Neural progenitor cell (in vitro differentiated cells): ENCODE results near the gene PRLR. TPM values are rescaled to one million over a fixed set of nuclear protein-coding genes. Genes with fewer than 3 reads are reported as not detected.

Experiments
- DNase-seq: peaks from one replicate; pipeline ENCODE4 v3.0.0-alpha.2; 2016; ENCODE audit warnings: low spot score
- H2AFZ ChIP-seq: fragments of 200-600 bp; sonication (generic); replicated peaks from 2 replicates; pipeline ENCODE4 v1.6.1; 2016; ENCODE audit warnings: antibody characterized with exemption
- H3F3A ChIP-seq: fragments of 200-600 bp; sonication (generic); 2 replicates; pipeline ENCODE4 v1.6.1; 2016; ENCODE audit warnings: antibody characterized with exemption, low read depth
- H3K27ac ChIP-seq: fragments of 200-600 bp; sonication (generic); 2 replicates; pipeline ENCODE4 v1.5.1; 2016; ENCODE audit warnings: mild to moderate bottlenecking
- H3K27me3 ChIP-seq: fragments of 200-600 bp; sonication (generic); 2 replicates; pipeline ENCODE4 v1.6.1; 2016; ENCODE audit warnings: mild to moderate bottlenecking, moderate library complexity
- H3K36me3 ChIP-seq: fragments of 200-600 bp; sonication (generic); 2 replicates; pipeline ENCODE4 v1.5.1; 2016
- H3K4me1 ChIP-seq: fragments of 200-600 bp; sonication (generic); 2 replicates; pipeline ENCODE4 v1.6.1; 2016; ENCODE audit warnings: mixed run types
- H3K4me2 ChIP-seq: fragments of 200-600 bp; sonication (generic); 2 replicates; pipeline ENCODE4 v1.6.1; 2016
- H3K4me3 ChIP-seq: fragments of 200-600 bp; sonication (generic); 2 replicates; pipeline ENCODE4 v1.5.1; 2016
- H3K79me2 ChIP-seq: fragments of 200-600 bp; sonication (generic); 2 replicates; pipeline ENCODE4 v1.6.1; 2016; ENCODE audit warnings: low read depth
- H3K9ac ChIP-seq: fragments of 200-600 bp; sonication (generic); 2 replicates; pipeline ENCODE4 v1.6.1; 2016
- H3K9me3 ChIP-seq: fragments of 200-600 bp; sonication (generic); 2 replicates; pipeline ENCODE4 v1.5.1; 2016; ENCODE audit warnings: low read depth
- H4K20me1 ChIP-seq: fragments of 200-600 bp; sonication (generic); 2 replicates; pipeline ENCODE4 v1.6.1; 2016; ENCODE audit warnings: low read depth
- H3K27ac Mint-ChIP-seq: 3 replicates; pipeline ENCODE4 v1.8.0; 2021; ENCODE audit warnings: mixed read lengths
- H3K27me3 Mint-ChIP-seq: 2 replicates; pipeline ENCODE4 v1.8.0; 2022; ENCODE audit warnings: low read depth, mild to moderate bottlenecking, inconsistent platforms, moderate library complexity, mixed read lengths; ENCODE audit not compliant: insufficient read depth
- H3K36me3 Mint-ChIP-seq: 3 replicates; pipeline ENCODE4 v1.8.0; 2021; ENCODE audit warnings: mixed read lengths
- H3K4me1 Mint-ChIP-seq: 3 replicates; pipeline ENCODE4 v1.8.0; 2021; ENCODE audit warnings: mixed read lengths
- H3K4me3 Mint-ChIP-seq: 3 replicates; pipeline ENCODE4 v1.8.0; 2021; ENCODE audit warnings: mild to moderate bottlenecking, moderate library complexity, mixed read lengths
- H3K9me3 Mint-ChIP-seq: 3 replicates; pipeline ENCODE4 v1.8.0; 2020; ENCODE audit warnings: mixed read lengths
- CTCF ChIP-seq: fragments of 200-600 bp; sonication (generic); IDR thresholded peaks from 2 replicates; pipeline ENCODE4 v1.5.1; 2017; ENCODE audit warnings: antibody characterized with exemption, mild to moderate bottlenecking
- EZH2 ChIP-seq: fragments of 200-600 bp; sonication (generic); IDR thresholded peaks from 2 replicates; pipeline ENCODE4 v1.6.1; 2017; ENCODE audit warnings: antibody characterized with exemption, mild to moderate bottlenecking, moderate library complexity
- EZH2phosphoT487 ChIP-seq: fragments of 200-600 bp; sonication (generic); IDR thresholded peaks from 2 replicates; pipeline ENCODE4 v1.6.1; 2017; ENCODE audit warnings: antibody characterized with exemption
- total RNA-seq: library from RNA; depleted of rRNA; stranded (reverse); fragments of >200 nt; gene quantifications from 2 replicates; pipeline ENCODE4 v1.2.3, GENCODE V29; 2015; ENCODE audit warnings: low replicate concordance

PRLR gene
- total RNA-seq, 1 donor from 2014 or later: 0.51 TPM

GRCh38 chr5:35161652-35162273, 68.5 kb downstream of the PRLR start:
- no peak for TF ChIP-seq EZH2phosphoT487
- no peak for TF ChIP-seq EZH2
- TF ChIP-seq CTCF: no peak
- Histone ChIP-seq H3K4me3 (no peak overlapping the region), H3K36me3 (no peaks in the 10 kb centered on the region), H3K9ac (no peak overlapping the region), H2AFZ (no peak overlapping the region), H3K27ac (no peak overlapping the region), H3K27me3 (no peaks in the 10 kb centered on the region), H3F3A (no peaks in the 10 kb centered on the region), H3K9me3 (no peaks in the 10 kb centered on the region), H3K4me1 (peaks cover 6% of the 10 kb centered on the region), H3K79me2 (no peaks in the 10 kb centered on the region), H4K20me1 (no peaks in the 10 kb centered on the region), H3K4me2 (no peak overlapping the region)
- H3K4me3 Mint-ChIP-seq: no peak overlapping the region
- no peak overlapping the region for H3K27ac Mint-ChIP-seq
- DNase-seq: no peak
- no peaks in the 10 kb centered on the region for H3K27me3 Mint-ChIP-seq
- no peaks in the 10 kb centered on the region for H3K4me1 Mint-ChIP-seq
- H3K36me3 Mint-ChIP-seq: no peaks in the 10 kb centered on the region
- no peaks in the 10 kb centered on the region for H3K9me3 Mint-ChIP-seq

- Mint-ChIP-seq H3K4me3 (no peak overlapping the region), H3K4me1 (no peaks in the 10 kb centered on the region), H3K27me3 (no peaks in the 10 kb centered on the region), H3K27ac (no peak overlapping the region), H3K9me3 (no peaks in the 10 kb centered on the region), H3K36me3 (no peaks in the 10 kb centered on the region)
- Histone ChIP-seq H3K4me1 (peaks cover 6% of the 10 kb centered on the region), H3K4me3 (no peak overlapping the region), H3K4me2 (no peak overlapping the region), H3K27ac (no peak overlapping the region), H3K79me2 (no peaks in the 10 kb centered on the region), H4K20me1 (no peaks in the 10 kb centered on the region), H3K9ac (no peak overlapping the region), H3F3A (no peaks in the 10 kb centered on the region), H3K9me3 (no peaks in the 10 kb centered on the region), H2AFZ (no peak overlapping the region), H3K27me3 (no peaks in the 10 kb centered on the region), H3K36me3 (no peaks in the 10 kb centered on the region)
- TF ChIP-seq CTCF (no peak), EZH2 (no peak), EZH2phosphoT487 (no peak)
- DNase-seq: no peak
Measured at GRCh38 chr5:35160486-35161116, 69.7 kb downstream of the PRLR start.

GRCh38 chr5:35159370-35159742, 70.9 kb downstream of the PRLR start:
- no peak overlapping the region for H2AFZ ChIP-seq
- Mint-ChIP-seq H3K27ac (no peak overlapping the region), H3K27me3 (no peaks in the 10 kb centered on the region), H3K36me3 (no peaks in the 10 kb centered on the region), H3K9me3 (no peaks in the 10 kb centered on the region), H3K4me1 (no peaks in the 10 kb centered on the region), H3K4me3 (no peak overlapping the region)
- H3K36me3 ChIP-seq: no peaks in the 10 kb centered on the region
- H3K4me1 ChIP-seq: peaks cover 6% of the 10 kb centered on the region
- H3K27ac ChIP-seq: no peak overlapping the region
- peak; percentile 19 for DNase-seq
- H4K20me1 ChIP-seq: no peaks in the 10 kb centered on the region
- TF ChIP-seq EZH2phosphoT487 (no peak), CTCF (no peak), EZH2 (no peak)
- no peaks in the 10 kb centered on the region for H3F3A ChIP-seq
- no peaks in the 10 kb centered on the region for H3K9me3 ChIP-seq
- no peaks in the 10 kb centered on the region for H3K27me3 ChIP-seq
- H3K9ac ChIP-seq: no peak overlapping the region
- H3K4me3 ChIP-seq: no peak overlapping the region
- H3K4me2 ChIP-seq: no peak overlapping the region
- H3K79me2 ChIP-seq: no peaks in the 10 kb centered on the region
